ENCODE results near the gene HUNK.

The HUNK gene

GRCh38 chr21:31874812-31875212 is 2.0 kb downstream of the HUNK start:
- no peak for DNase-seq (ENCODE audit: low spot score)
- TF ChIP-seq CTCF (IDR thresholded peaks at IDR 0.05; ENCODE audit: extremely low read depth, insufficient read depth, missing control alignments), result no peak
- in situ Hi-C loops (cut with MboI; ENCODE audit: low pct_unique_long_range_greater_than_20kb, low sequenced_read_pairs, unreplicated experiment), result no loop called here

DNA sequence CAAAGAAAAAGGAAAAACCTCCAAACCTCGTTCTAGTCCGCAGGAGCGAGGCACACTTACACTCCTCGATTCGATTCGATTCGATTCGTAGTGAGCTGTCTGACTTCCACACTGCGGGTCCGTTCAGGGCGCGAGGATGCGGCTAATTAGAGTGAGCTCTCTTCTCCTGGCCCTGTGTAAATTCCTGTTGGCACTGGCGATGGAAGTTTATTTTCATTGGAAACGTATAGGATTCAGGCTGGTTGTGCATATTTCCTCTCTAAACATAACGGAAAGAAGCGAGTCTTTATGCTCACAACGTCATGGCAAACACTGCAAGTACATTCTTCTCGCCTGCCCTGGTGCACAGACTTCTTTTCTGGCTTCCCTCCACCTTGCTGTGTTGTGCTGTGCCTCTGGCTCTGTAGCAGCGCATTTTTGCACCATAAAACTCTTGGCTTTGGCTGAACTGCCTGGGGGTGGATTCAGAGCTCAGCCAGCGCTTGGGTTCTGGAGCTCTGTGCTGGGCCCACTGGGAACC is 2.7 kb downstream of the HUNK start:
- no peak for TF ChIP-seq CTCF (IDR thresholded peaks at IDR 0.05; ENCODE audit: extremely low read depth, insufficient read depth, missing control alignments)
- in situ Hi-C loops (cut with MboI; ENCODE audit: low pct_unique_long_range_greater_than_20kb, low sequenced_read_pairs, unreplicated experiment), result no loop called here
- DNase-seq (ENCODE audit: low spot score), result no peak

GRCh38 chr21:31877463-31877957 is 4.7 kb downstream of the HUNK start:
- in situ Hi-C loops (cut with MboI; ENCODE audit: low pct_unique_long_range_greater_than_20kb, low sequenced_read_pairs, unreplicated experiment), result no loop called here
- no peak for DNase-seq (ENCODE audit: low spot score)
- TF ChIP-seq CTCF (IDR thresholded peaks at IDR 0.05; ENCODE audit: extremely low read depth, insufficient read depth, missing control alignments), result no peak

- in situ Hi-C loops (cut with MboI; ENCODE audit: low pct_unique_long_range_greater_than_20kb, low sequenced_read_pairs, unreplicated experiment), result no loop called here
- DNase-seq (ENCODE audit: low spot score), result no peak
- no peak for TF ChIP-seq CTCF (IDR thresholded peaks at IDR 0.05; ENCODE audit: extremely low read depth, insufficient read depth, missing control alignments)
Measured at GRCh38 chr21:31878831-31879230, 6.0 kb downstream of the HUNK start.

- in situ Hi-C loops (cut with MboI; ENCODE audit: low pct_unique_long_range_greater_than_20kb, low sequenced_read_pairs, unreplicated experiment), result no loop called here
- DNase-seq (ENCODE audit: low spot score), result no peak
- no peak for TF ChIP-seq CTCF (IDR thresholded peaks at IDR 0.05; ENCODE audit: extremely low read depth, insufficient read depth, missing control alignments)
Measured at GRCh38 chr21:31879241-31879650, 6.4 kb downstream of the HUNK start.

DNA sequence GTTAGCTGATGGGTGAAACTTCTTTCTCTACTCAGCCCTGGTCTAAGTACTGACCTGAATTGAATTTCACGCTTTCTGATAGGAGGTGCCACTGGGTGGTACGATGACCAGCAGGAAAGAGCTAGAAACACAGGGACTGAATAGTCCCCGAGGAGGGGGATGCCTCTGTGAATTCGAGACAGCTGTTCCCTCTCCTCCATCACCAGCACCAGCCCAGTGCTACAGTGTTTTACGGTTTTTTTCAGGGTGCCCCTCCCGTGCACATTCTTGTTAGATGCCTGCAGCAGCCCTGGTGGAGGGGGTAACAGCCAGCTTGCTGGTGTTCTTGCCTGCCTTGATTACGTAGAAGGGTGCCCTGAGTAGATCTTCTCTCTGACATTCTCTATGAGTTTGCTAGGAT is 7.1 kb downstream of the HUNK start:
- TF ChIP-seq CTCF (IDR thresholded peaks at IDR 0.05; ENCODE audit: extremely low read depth, insufficient read depth, missing control alignments), result no peak
- in situ Hi-C loops (cut with MboI; ENCODE audit: low pct_unique_long_range_greater_than_20kb, low sequenced_read_pairs, unreplicated experiment), result no loop called here
- no peak for DNase-seq (ENCODE audit: low spot score)

- no peak for TF ChIP-seq CTCF (IDR thresholded peaks at IDR 0.05; ENCODE audit: extremely low read depth, insufficient read depth, missing control alignments)
- DNase-seq (ENCODE audit: low spot score), result no peak
- in situ Hi-C loops (cut with MboI; ENCODE audit: low pct_unique_long_range_greater_than_20kb, low sequenced_read_pairs, unreplicated experiment), result no loop called here
Measured at GRCh38 chr21:31880816-31881215, 8.0 kb downstream of the HUNK start.
